Ramos (cell line): ENCODE results near the gene USP1.

ENCODE experiments used
- in situ Hi-C: fragments of 300-500 bp; cut with MboI; formaldehyde crosslinking; loops from one replicate; pipeline ENCODE4 v1.14.3; 2022; ENCODE audit warnings: low sequenced_read_pairs; ENCODE audit not compliant: unreplicated experiment

Gene USP1, protein sequence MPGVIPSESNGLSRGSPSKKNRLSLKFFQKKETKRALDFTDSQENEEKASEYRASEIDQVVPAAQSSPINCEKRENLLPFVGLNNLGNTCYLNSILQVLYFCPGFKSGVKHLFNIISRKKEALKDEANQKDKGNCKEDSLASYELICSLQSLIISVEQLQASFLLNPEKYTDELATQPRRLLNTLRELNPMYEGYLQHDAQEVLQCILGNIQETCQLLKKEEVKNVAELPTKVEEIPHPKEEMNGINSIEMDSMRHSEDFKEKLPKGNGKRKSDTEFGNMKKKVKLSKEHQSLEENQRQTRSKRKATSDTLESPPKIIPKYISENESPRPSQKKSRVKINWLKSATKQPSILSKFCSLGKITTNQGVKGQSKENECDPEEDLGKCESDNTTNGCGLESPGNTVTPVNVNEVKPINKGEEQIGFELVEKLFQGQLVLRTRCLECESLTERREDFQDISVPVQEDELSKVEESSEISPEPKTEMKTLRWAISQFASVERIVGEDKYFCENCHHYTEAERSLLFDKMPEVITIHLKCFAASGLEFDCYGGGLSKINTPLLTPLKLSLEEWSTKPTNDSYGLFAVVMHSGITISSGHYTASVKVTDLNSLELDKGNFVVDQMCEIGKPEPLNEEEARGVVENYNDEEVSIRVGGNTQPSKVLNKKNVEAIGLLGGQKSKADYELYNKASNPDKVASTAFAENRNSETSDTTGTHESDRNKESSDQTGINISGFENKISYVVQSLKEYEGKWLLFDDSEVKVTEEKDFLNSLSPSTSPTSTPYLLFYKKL

DNA sequence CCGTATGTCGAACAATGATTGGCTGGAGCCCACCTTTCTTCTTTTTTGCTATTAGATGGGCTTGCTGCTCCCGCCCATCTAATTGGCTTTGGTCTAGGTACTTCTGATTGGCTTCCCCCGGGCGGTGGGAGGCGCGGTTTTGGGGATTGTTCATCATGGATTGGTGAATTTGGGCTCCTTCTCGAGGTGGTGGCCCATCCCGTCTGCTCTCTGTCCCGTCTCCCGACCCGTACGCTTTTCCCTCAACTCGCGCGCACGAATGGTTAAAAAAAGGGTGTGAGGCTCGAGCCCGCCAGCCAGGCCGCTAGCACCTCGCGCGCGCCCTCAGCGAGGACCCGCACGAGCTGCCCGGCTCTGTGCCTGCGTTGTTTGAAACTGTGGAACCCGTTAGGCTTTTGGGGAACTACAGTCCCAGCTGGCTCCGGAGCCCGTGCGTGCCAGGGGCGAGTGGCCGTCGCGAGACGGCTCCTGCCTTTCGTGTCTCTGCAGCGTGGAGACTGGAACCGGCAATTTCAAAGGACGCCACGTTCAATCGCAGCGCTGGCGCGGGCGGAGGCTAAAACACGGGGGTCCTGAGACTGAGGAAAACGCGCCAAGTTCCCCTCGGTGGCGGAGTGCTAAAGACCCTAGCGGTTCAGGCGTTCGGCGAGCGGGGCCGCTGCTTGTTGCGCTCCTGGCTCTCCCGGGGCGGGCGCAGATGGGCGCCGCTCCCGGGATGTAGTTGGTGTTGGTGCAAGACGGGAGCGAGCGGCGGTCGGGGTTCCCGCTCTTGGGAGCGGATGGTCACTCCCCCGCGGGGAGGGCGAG is at the start of gene USP1:
USP1 (plus strand) TSS at position 584 of the 807 bp plus-strand sequence. CDS start 2,819 bp downstream, outside the sequence.
- in situ Hi-C loops = no loop called here

DNA sequence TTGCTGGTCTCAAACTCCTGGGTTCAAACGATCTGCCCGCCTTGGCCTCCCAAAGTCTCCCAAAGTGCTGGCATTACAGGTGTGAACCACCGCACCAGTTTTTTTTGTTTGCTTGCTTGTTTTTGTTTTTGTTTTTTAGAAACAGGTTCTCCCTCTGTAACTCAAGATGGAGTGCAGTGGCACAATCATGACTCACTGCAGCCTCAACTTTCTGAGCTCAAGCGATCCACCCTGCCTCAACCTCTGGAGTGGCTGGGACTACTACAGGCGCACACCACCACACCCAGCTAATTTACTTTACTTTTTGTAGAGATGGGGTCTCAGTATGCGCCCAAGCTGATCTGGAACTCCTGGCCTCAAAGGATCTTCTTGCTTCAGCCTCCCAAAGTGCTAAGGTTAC is 47.3 kb upstream of the USP1 start:
- in situ Hi-C loops = no loop called here

DNA sequence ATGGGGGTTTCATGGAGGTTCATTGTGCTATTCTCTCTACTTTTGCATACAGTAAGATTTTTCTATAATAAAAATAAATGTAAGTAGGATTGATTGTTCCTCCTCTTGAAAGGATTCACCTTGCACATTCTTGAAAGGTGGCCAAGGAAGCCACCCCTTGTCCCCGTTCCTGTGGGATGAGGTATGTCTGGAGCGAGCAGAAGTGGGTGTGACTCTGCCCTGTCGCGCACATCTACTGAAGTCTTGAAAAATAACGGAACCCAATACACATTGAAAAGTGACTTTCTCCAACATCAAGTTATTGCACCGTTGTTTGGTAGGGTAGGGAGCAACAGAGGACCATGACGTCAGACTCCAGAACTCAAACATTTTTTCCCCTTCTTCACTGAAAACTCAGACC is 46.8 kb upstream of the USP1 start:
- in situ Hi-C loops = no loop called here

- in situ Hi-C loops = no loop called here
Measured at GRCh38 chr1:62391369-62391971, 45.4 kb upstream of the USP1 start.

DNA sequence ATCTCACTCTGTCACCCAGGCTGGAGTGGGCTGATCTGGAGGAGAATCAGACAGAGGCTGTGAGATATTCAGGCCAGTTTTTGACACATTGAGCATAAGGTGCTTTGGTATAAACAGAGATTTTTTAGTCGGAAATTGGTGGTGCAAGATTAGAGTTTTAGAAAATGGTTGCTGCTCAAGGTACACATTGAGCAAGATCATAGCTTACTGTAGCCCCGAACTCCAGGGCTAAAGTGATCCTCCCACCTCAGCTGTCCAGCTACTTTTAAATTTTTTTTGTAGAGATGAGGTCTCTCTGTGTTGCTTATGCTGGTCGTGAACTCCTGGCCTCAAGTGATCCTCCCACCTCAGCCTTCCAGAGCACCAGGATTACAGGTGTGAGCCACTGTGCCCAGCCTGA is 43.9 kb upstream of the USP1 start:
- in situ Hi-C loops = no loop called here

- in situ Hi-C loops = no loop called here
Measured at GRCh38 chr1:62394646-62395045, 42.2 kb upstream of the USP1 start.

DNA sequence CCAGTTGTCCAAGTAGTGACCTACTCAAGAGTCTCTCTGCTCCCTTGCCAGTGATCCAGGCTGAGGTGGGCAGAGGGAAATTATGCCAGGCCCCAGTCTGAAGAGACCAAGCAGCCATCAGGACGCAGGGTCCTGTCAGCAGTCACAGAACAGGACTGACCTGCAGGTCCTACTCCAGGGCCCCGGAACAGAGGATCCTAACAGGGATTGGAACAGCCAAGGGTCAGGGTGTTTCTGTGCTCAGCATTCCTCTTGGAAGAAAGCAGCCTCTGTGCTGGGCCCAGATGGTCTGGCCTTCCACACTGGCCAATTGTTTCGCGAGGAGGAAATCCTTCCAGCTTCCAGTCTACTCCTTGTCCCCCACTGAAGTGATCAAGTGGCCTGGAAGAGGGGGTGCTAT is 41.6 kb upstream of the USP1 start:
- in situ Hi-C loops = no loop called here

GRCh38 chr1:62396871-62397270 is 40.0 kb upstream of the USP1 start:
- in situ Hi-C loops = no loop called here

GRCh38 chr1:62397301-62397700 is 39.5 kb upstream of the USP1 start:
- in situ Hi-C loops = no loop called here

DNA sequence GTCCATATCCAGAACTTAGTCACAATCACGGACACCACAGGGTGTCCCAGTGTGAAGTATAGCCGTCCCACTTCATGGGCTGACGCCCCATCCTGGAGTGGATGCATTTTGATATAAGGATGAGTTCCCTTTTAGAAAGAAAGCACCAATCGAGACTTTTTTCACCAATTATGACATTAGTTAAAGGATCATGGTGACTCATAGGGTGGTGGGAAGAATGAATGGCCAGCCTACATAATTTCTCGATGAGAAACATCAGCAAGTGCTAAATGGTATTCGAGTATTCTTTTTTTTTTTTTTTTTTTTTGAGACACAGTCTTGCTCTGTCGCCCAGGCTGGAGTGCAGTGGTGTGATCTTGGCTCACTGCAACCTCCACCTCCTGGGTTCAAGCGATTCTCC is 38.5 kb upstream of the USP1 start:
- in situ Hi-C loops = no loop called here

DNA sequence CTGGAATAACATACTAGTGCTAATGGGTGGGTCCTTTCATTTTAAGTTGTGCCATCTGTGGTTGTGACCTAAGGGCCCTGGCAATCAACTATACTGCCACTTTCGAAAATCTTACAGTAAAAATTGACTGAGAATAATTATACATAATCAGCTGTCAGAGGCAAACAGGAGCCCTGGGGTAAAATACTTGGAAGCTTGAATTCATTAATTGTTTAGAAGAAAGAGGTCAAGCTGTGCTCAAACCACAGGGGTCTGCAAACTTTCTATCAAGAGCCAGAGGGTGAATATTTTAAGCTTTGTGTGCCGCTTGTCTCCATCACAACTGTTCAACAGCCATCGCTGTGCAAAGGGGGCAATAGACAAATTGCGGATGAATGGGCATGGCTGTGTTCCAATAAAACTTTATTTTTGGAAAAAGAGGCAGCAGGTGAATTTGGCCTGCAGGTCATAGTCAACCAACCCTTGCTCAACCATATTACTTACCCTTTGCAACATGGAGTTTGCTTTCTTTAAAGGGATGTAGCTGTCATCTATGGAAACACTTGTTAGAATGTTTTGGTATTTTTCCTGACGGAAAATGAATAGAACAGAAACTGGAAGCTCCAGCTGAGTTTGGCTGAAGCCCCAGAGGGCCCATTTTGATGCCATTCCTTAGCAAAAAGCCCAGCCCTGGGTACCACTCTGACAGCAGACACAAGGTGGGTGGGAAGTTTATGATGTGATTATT is 35.7 kb upstream of the USP1 start:
- in situ Hi-C loops = loop anchor here (10.0 kb wide), 1 partner anchor 226 kb away; no protein-coding TSS in a partner anchor

DNA sequence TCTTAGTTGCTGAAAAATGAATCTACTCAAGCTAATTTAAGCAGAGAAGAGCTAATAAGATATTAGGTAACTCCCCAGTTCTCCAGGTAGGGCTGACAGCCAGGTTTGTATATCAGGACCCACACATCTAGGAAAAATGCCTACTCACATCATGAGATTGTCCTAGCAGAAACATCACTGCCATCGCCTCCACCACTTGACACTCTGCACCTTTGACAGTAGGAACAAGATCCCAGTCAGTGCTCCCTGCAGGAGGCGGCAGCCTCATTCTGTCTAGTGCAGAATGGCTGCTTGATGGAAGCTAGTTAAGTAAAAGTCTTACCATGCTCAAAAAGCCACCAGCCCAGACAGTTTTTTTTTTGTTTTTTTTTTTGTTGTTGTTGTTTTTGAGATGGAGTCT is 31.6 kb upstream of the USP1 start:
- in situ Hi-C loops = loop anchor here (10.0 kb wide), 1 partner anchor 230 kb away; no protein-coding TSS in a partner anchor

GRCh38 chr1:62406576-62406975 is 30.3 kb upstream of the USP1 start:
- in situ Hi-C loops = loop anchor here (10.0 kb wide), 1 partner anchor 232 kb away; no protein-coding TSS in a partner anchor

DNA sequence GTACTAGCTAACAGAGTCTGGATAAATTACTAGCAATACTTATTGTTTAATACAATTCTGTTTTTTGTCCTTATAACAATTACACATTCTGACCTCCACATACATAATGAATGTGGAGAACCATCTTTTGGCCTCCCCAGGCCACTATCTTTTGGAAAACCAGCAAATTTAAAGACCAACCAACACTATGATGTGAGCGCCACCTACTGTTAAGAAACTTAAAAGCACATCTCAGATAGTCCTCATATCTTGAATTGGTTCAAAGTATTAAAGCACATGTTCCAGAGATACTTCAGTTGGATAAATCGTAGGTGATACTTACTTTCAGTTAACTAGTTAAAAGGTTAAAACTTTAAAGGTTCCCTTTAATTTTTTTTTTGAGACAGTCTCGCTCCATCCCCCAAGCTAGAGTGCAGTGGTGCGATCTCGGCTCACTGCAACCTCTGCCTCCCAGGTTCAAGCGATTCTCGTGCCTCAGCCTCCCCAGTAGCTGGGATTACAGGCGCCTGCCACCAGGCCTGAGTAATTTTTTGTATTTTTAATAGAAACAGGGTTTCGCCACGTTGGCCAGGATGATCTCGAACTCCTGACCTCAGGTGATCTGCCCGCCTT is 29.3 kb upstream of the USP1 start:
- in situ Hi-C loops = loop anchor here (10.0 kb wide), 1 partner anchor 233 kb away; no protein-coding TSS in a partner anchor

GRCh38 chr1:62415687-62416086 is 21.2 kb upstream of the USP1 start:
- in situ Hi-C loops = no loop called here

GRCh38 chr1:62417351-62417999 is 19.4 kb upstream of the USP1 start:
- in situ Hi-C loops = no loop called here

DNA sequence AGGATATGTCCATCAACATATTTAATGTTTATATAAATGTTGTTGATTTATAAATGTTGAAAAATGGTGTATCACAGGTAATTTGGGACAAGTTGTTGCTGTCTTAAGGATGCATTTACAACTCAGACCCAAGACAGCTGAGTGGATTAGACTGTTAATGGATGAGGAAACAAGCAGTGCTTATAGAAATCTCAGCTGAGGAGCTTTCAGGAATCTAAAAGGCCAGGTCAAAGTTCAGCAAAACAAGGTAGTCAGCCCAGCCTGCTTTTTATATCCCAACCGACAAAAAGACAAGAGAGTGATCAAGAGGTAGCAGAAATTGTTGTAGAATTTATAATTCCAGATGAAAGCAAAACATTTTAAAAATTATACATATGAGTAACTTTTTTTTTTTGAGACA is 16.6 kb upstream of the USP1 start:
- in situ Hi-C loops = no loop called here

DNA sequence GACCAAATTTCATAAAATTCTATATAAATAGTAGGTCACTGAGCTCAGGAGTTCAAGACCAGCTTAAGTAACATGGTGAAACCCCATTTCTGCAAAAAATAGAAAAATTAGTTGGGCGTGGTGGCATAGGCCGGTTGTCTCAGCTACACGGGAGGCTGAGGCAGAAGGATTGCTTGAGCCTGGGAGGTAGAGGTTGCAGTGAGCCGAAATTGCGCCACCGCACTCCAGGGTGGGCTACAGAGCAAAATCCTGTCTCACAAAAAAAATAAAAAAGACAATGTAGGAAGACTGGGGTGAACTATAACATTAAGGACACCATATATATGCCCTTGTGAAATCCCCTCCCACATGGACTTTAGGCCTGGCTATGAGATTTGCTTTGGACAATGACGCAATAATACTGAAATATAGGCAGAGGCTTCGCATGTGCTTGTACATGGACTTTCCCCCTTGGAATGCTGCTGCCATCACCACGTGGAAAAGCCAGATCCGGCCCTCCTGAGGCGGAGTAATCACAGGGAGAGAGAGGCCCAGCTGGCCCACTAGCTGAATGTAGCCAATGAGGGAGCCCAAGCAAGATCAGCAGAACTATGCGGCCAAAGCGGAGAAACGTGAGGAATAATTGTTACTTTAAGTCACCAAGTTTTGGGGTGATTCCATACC is 13.1 kb upstream of the USP1 start:
- in situ Hi-C loops = no loop called here
